CD4-positive, alpha-beta T cell (primary cell): Measurements from ENCODE around the gene NKX3-2. TPM values are rescaled to one million over a fixed set of nuclear protein-coding genes. Genes with fewer than 3 reads are reported as not detected.

Source experiments
- ATAC-seq: fragments of 200-7000 bp; cut with Tn5 transposase; one replicate; pipeline ENCODE4 v1.10.0; 2022; ENCODE audit warnings: mild to moderate bottlenecking; ENCODE audit not compliant: poor library complexity
- CTCF ChIA-PET: fragments of 350-600 bp; sonication (Branson Sonifier 250); formaldehyde crosslinking; loops from one replicate; lab custom pipeline; 2021; ENCODE audit warnings: antibody characterized with exemption, inconsistent platforms; lab: Charles Lee
- POLR2A ChIA-PET: fragments of 350-600 bp; sonication (Branson Sonifier 250); formaldehyde crosslinking; loops from one replicate; lab custom pipeline; 2021; ENCODE audit warnings: antibody characterized with exemption, inconsistent platforms; lab: Charles Lee
- DNase-seq, 14 experiments: peaks; one replicate each; pipeline ENCODE4 v3.0.0-alpha.2; 2013 to 2020; ENCODE audit warnings: mixed read lengths in 2 of 14
- H3K27ac ChIP-seq, 2 donors: one replicate each; pipeline versions ENCODE4 v1.5.1 to v1.7.0; 2013; ENCODE audit warnings: low read length in 2 of 2, low read depth in 1 of 2, mild to moderate bottlenecking in 1 of 2
- H3K27me3 ChIP-seq, 2 experiments: 1 replicate in 1 of 2; 2 replicates in 1 of 2; pipeline versions ENCODE4 v1.6.1 to v1.7.0; 2013; ENCODE audit warnings: low read length in 2 of 2, control low read depth in 1 of 2, mild to moderate bottlenecking in 1 of 2, moderate library complexity in 1 of 2; ENCODE audit not compliant: insufficient read depth in 2 of 2, control insufficient read depth in 1 of 2
- H3K36me3 ChIP-seq: one replicate; pipeline ENCODE4 v1.6.1; 2013; ENCODE audit warnings: low read length, control low read depth; ENCODE audit not compliant: insufficient read depth
- H3K4me1 ChIP-seq: one replicate; pipeline ENCODE4 v1.6.1; 2013; ENCODE audit warnings: low read length, control low read depth; ENCODE audit not compliant: insufficient read depth
- H3K4me3 ChIP-seq: one replicate; pipeline ENCODE4 v1.5.1; 2013; ENCODE audit warnings: mild to moderate bottlenecking, low read length, moderate library complexity
- H3K9me3 ChIP-seq, 2 experiments: 1 replicate in 1 of 2; 2 replicates in 1 of 2; pipeline versions ENCODE4 v1.6.1 to v1.7.0; 2013; ENCODE audit warnings: low read length in 2 of 2, mild to moderate bottlenecking in 2 of 2, control low read depth in 1 of 2, moderate library complexity in 1 of 2; ENCODE audit not compliant: control insufficient read depth in 1 of 2, insufficient read depth in 1 of 2
- H3K27ac Mint-ChIP-seq: one replicate; pipeline ENCODE4 v1.8.0; 2020; ENCODE audit warnings: mixed read lengths
- H3K27me3 Mint-ChIP-seq: one replicate; pipeline ENCODE4 v1.8.0; 2021; ENCODE audit warnings: mixed read lengths
- H3K36me3 Mint-ChIP-seq: one replicate; pipeline ENCODE4 v1.8.0; 2021; ENCODE audit warnings: low read depth, mixed read lengths
- H3K4me1 Mint-ChIP-seq: one replicate; pipeline ENCODE4 v1.8.0; 2021; ENCODE audit warnings: low read depth, mixed read lengths
- H3K4me3 Mint-ChIP-seq: one replicate; pipeline ENCODE4 v1.8.0; 2020; ENCODE audit warnings: mild to moderate bottlenecking, mixed read lengths
- H3K9me3 Mint-ChIP-seq: one replicate; pipeline ENCODE4 v1.8.0; 2020; ENCODE audit warnings: mixed read lengths
- CTCF ChIP-seq: fragments of 200-600 bp; IDR thresholded peaks from one replicate; pipeline ENCODE4 v1.8.0; 2022; ENCODE audit warnings: antibody characterized with exemption, mild to moderate bottlenecking
- intact Hi-C, 2 experiments: fragments of 100-400 bp; cut with DNase I in 1 of 2; cut with micrococcal nuclease in 1 of 2; formaldehyde crosslinking; loops; one replicate each; pipeline versions ENCODE4 v1.15.1 to v1.9.0; 2023 to 2025; cut with DNase I, micrococcal nuclease
- total RNA-seq, 174 experiments: library from RNA in 2 of 174; stranded (reverse) in 2 of 174; gene quantifications; one replicate each; pipeline ENCODE4 v1.2.3 and lab custom pipeline; 2021 to 2026

Gene NKX3-2
- total RNA-seq, 2 experiments from 2014 or later = not detected

- intact Hi-C loops = no loop called here
- H3K9me3 Mint-ChIP-seq = no peaks in the 10 kb centered on the region
- no peaks in the 10 kb centered on the region for H3K36me3 ChIP-seq
- ChIA-PET CTCF (no interaction called here), POLR2A (no interaction called here)
- no peaks in the 10 kb centered on the region for H3K4me1 Mint-ChIP-seq
- H3K9me3 ChIP-seq = no peaks in the 10 kb centered on the region
- H3K4me3 ChIP-seq = no peak overlapping the region
- no peaks in the 10 kb centered on the region for H3K36me3 Mint-ChIP-seq
- no peak overlapping the region for H3K27ac Mint-ChIP-seq
- peaks cover 0 to 12% of the 10 kb centered on the region in 2 experiments for H3K27me3 ChIP-seq
- peaks cover 26% of the 10 kb centered on the region for H3K27me3 Mint-ChIP-seq
- no peak overlapping the region for H3K27ac ChIP-seq
- no peak for DNase-seq
- no peaks in the 10 kb centered on the region for H3K4me1 ChIP-seq
- TF ChIP-seq CTCF = no peak
- ATAC-seq = no peak
- no peak overlapping the region for H3K4me3 Mint-ChIP-seq
These were observed 34.9 kb downstream of the NKX3-2 start for GRCh38 chr4:13509442-13509841.

GRCh38 chr4:13504374-13504773 is 39.9 kb downstream of the NKX3-2 start:
- Histone ChIP-seq H3K4me1 (no peaks in the 10 kb centered on the region), H3K27ac (no peak overlapping the region), H3K27me3 (peaks cover 4 to 15% of the 10 kb centered on the region in 2 experiments), H3K4me3 (no peak overlapping the region), H3K36me3 (no peaks in the 10 kb centered on the region), H3K9me3 (no peaks in the 10 kb centered on the region)
- ATAC-seq = no peak
- intact Hi-C loops = loop anchor here in 1 of 2 experiments (2.0 kb wide), 1 partner anchor 58 kb away; no protein-coding TSS in a partner anchor
- peaks cover 31% of the 10 kb centered on the region for H3K27me3 Mint-ChIP-seq
- H3K36me3 Mint-ChIP-seq = no peaks in the 10 kb centered on the region
- no peak overlapping the region for H3K27ac Mint-ChIP-seq
- ChIA-PET POLR2A (no interaction called here), CTCF (no interaction called here)
- no peak for TF ChIP-seq CTCF
- DNase-seq = no peak
- H3K4me3 Mint-ChIP-seq = no peak overlapping the region
- H3K9me3 Mint-ChIP-seq = no peaks in the 10 kb centered on the region
- no peaks in the 10 kb centered on the region for H3K4me1 Mint-ChIP-seq

GRCh38 chr4:13498469-13498868 is 45.8 kb downstream of the NKX3-2 start:
- H3K36me3 ChIP-seq = no peaks in the 10 kb centered on the region
- no peaks in the 10 kb centered on the region for H3K4me1 ChIP-seq
- no peaks in the 10 kb centered on the region for H3K9me3 ChIP-seq
- no peak overlapping the region for H3K4me3 ChIP-seq
- no peak overlapping the region for H3K27ac Mint-ChIP-seq
- no peaks in the 10 kb centered on the region for H3K9me3 Mint-ChIP-seq
- H3K4me1 Mint-ChIP-seq = no peaks in the 10 kb centered on the region
- no peak overlapping the region for H3K4me3 Mint-ChIP-seq
- H3K27ac ChIP-seq = no peak overlapping the region
- no peak for TF ChIP-seq CTCF
- DNase-seq (no peak), ATAC-seq (no peak)
- peaks cover 75% of the 10 kb centered on the region for H3K27me3 Mint-ChIP-seq
- H3K36me3 Mint-ChIP-seq = no peaks in the 10 kb centered on the region
- intact Hi-C loops = no loop called here
- ChIA-PET CTCF (no interaction called here), POLR2A (no interaction called here)
- H3K27me3 ChIP-seq = peaks cover 4 to 35% of the 10 kb centered on the region in 2 experiments
